Measurements from ENCODE around the gene RAMP1. TPM values are rescaled to one million over a fixed set of nuclear protein-coding genes. Genes with fewer than 3 reads are reported as not detected.
"Not testable (repeated sequence)": the region's sequence is repeated elsewhere in the genome, so short reads cannot be mapped to it uniquely, and the experiment has no call there.

RAMP1 gene
- polyA plus RNA-seq, 3 donors, result 4.1 to 5.5 (median 5.0) TPM

DNA sequence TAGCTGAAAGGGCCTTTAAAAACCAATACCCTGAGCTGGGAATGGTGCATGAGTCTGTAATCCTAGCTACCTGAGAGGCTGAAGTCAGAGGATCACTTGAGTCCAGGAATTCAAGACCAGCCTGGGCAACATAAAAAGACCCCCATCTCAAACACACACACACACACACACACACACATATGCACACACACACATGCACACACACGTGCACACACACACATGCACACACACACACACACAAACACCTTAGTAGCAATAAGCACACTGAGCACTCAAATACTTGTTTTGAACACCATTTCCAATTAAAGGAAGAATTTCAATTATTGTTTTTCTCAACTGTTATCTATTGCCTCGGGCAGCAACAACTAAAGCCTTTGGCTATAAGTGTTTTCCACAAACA is 81.8 kb downstream of the RAMP1 start:
- no peak for DNase-seq

DNA sequence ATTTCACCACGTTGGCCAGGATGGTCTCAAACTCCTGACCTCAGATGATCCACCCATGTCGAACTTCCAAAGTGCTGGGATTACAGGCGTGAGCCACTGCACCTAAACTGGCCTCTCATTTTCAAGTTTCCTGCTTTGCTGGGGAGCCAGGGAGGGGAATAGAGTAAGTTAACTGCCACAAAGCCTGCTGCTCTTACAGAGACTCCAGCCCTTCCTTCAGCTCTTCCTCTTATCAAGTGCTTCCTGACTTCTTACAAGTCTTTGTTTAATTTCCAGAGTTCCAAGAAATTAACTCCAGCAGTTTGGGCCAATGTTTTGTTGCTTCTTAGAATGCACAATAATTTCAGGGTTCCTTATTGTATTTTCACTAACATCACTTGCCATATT is 83.1 kb downstream of the RAMP1 start:
- no peak for DNase-seq

DNA sequence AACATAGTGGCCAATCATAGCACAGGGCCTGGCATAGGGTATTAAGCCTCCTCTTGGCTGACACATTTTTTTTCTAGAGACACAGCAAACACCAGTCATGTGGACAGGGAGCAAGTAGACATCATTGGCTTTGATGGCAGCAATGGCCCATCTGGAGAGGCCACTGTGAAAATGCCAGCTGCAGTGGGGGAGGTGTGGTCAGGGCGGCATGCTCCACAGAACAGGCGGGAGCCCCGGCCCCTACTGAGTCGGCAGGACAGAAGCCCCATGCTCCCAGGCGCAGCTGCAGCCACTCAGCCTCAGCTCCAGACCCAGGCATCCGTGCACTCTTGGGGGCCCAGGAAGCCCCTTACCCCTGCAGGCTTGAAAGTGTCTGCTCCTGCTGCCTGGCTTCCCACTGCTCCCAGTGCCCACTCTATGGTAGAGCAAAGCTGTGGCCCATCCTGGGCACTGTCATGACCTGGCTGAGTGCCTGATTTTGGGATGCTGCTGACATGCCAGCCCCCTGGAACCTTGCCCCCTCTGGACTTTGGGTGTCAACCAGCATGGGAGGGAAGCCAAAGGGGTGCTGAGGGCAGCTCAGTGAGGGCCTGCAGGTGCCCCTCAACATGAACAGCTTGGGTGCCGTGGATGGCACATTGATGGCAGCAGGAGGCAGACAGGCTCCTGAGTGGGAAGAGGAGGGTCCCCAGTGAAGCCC is 84.1 kb downstream of the RAMP1 start:
- DNase-seq, result no peak

DNA sequence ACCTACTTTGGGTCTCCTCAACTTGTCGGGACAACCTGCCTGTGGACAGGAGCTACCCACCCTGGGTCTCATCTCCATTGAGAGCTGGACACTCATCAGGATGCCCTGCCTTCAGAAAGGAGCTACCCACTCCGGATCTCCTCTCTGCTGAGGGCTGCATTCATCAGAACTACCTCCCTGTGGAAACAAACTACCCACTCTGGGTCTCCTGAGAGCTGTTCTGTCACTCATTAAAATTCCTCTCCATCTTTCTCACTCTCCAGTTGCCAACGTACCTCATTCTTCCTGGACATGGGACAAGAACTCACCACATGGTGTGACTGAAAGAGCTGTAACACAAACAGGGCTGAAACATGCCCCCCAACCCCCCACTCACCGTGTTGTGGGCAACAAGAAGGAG is 84.9 kb downstream of the RAMP1 start:
- DNase-seq, result no peak

DNA sequence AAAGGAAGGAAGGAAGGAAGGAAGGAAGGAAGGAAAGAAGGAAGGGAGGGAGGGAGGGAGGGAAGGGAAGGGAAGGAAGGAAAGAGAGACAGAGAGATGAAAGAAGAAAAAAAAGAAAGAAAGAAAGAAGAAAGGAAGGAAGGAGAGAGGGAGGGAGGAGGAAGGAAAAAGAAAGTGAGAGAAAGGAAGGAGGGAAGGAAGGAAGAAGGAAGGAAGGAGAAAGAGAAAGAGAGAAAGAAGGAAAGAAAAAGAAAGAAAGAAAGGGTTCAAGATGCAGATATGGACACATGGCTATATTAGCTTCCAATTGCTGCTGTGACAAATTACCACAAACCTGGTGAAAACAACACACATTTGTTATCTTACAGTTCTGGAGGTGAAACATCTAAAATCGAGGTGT is 87.0 kb downstream of the RAMP1 start:
- DNase-seq, result no peak

DNA sequence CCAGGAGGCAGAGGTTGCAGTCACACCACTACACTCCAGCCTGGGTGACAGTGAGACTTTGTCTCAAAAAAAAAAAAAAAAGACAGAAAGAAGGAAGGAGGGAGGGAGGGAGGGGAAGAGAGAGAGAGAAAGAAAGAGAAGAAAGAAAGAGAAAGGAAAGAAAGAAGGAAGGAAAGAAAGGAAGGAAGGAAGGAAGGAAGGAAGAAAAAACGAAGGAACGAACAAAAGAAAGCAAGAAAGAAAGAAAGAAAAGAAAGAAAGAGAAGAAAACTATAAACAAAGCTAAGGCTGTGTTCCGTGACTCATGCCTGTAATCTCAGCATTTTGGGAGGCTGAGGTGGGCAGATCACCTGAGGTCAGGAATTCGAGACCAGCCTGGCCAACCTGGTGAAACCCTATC is 91.9 kb downstream of the RAMP1 start:
- not testable (repeated sequence) for DNase-seq

DNA sequence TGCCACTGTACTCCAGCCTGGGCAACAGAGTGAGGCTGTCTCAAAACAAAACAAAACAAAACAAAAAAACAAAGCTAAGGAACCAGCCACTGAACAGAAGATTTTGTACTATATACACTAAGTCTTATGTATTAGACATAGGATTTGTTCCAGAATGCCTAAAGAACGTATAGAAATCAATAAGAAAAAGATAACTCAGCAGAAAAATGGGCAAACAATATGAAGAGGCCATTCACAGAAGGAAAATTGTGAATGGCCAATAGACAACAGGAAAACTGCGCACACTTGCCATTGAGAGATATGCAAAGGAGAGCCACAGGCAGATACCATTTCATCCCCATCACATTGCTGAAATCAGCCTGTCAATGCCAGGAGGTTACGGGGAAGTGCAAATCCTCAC is 92.5 kb downstream of the RAMP1 start:
- DNase-seq, result no peak

DNA sequence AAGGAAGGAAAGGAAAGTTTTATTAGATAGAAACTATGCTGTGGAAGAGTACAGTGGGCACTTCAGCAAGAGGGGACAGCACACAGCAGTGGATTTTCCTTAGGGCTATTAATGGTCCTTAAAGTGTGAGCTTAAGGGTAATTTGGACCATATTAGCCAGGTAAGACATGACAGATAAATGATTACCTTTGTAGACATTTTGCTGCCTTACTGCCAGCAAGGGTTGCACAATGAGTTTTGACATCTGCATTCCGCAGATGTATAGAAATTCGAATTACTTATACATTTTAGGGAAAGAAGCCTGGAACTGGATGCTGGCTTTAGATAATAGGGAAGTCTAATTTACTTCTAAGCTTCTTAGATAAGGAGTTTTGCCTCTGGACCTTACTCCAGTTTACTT is 93.4 kb downstream of the RAMP1 start:
- DNase-seq, result no peak

DNA sequence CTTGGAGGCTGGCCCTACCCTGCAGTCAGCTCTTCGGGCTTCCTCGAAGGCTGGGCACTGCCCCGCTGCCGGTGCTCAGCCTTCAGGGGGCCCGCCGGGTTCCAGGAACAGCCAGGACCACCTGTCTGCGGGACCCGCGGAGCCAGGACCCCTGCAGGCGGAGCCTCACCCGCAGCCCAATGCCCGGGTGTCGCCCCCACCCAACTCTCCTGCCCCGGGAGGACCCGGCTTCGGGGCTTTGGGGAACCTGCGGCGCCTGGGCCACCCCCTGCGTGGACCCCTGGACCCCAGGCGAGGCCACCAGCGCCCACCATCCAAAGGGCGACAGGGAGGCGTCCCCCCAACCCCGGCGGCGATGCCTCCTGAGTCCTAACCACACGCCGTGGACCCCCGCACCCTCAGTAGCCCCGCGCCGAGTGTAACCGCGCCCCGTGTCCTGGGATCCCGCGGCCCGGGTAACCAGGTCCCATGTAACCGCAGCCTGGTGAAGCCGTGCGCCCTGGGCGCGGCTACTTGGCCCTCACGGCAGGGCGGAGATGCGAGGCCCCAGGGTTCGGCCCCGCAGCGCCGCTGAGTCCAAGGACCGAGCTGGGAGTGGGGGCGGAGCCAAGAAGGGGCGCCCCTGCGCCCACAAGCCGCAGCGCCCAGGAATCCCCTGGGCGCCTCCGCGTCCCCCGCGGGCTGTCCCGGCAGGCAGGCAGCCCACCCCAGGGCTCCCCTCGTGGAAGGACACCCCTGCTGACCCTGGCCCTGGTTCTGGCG is 96.4 kb downstream of the RAMP1 start:
- DNase-seq, result no peak

DNA sequence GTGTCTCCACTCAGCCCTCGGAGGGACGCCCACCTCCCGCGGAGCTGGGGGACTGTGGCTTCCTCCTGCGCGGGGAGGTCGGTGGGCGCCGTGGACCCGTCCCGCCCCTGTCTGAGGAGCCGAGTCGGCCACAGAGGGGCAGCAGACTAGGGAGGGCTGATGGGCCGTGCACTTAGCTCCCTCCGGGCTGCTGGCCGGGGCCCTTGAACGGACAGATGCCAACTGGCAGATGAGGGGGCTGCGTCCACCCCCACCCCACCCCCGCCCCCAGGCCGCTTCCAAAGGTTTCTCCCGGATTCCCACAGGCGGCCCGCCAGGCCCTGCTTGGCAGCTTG is 96.9 kb downstream of the RAMP1 start:
- no peak for DNase-seq

DNA sequence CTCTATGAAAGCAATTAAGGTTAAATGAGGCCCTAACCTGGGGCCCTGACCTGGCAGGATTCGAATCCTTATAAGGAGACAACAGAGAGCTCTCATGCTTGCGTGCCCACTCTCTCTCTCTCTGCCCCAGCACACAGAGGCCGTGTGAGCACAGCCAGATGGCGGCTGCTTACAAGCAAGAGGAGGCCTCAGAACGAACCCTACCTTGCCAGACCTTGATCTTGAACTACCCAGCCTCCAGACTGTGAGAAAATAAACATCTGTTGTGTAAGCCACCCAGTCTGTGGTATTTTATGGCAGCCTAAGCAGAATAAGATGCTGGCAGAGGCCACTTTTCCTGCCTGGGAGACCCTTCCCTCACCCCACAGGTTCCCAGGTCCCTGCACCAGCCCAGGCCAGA is 102.2 kb downstream of the RAMP1 start:
- no peak for DNase-seq

Other genes with a start within 250 kb of the RAMP1 start
- 100 to 1,000 TPM in 1 of 3 donors, 10 to 100 TPM in 2; 68.9 to 105 (median 84.8) TPM for gene LRRFIP1, start 232.0 kb upstream of the RAMP1 start, polyA plus RNA-seq (ENCODE audit: insufficient read length in 3 of 3)
- gene RBM44, start 60.8 kb upstream of the RAMP1 start, polyA plus RNA-seq (ENCODE audit: insufficient read length in 3 of 3), result 1 to 10 TPM in 1 of 3 donors, under 1 TPM in 2; 0.53 to 1.1 (median 0.70) TPM
- gene UBE2F, start 107.4 kb downstream of the RAMP1 start, polyA plus RNA-seq (ENCODE audit: insufficient read length in 3 of 3), result 10 to 100 TPM; 40.5 to 43.6 (median 42.1) TPM
- gene SCLY, start 201.4 kb downstream of the RAMP1 start, polyA plus RNA-seq (ENCODE audit: insufficient read length in 3 of 3), result 10 to 100 TPM; 23.0 to 33.3 (median 25.5) TPM
- gene ESPNL, start 240.7 kb downstream of the RAMP1 start, polyA plus RNA-seq (ENCODE audit: insufficient read length in 3 of 3), result 1 to 10 TPM in 2 of 3 donors, under 1 TPM in 1; 0.44 to 5.1 (median 3.6) TPM

Data from renal pelvis (tissue), 4 donors.